Measurements from ENCODE around the gene FLAD1. TPM values are rescaled to one million over a fixed set of nuclear protein-coding genes. Genes with fewer than 3 reads are reported as not detected.
A peak's percentile ranks its signal among the peaks of the same experiment; 100 is the strongest.

The FLAD1 gene
- total RNA-seq, 1 experiment from 2014 or later, result 58.4 TPM

- H3K9me2 ChIP-seq (ENCODE audit: insufficient read depth), result no peaks in the 10 kb centered on the region
- CTCF ChIA-PET, result no interaction called here
- no peaks in the 10 kb centered on the region for H4K20me1 ChIP-seq (ENCODE audit: insufficient read depth)
- no peak overlapping the region for H3K4me3 ChIP-seq (replicated peaks in 1 of 2; ENCODE audit: low read depth in 1 of 2, low read length in 2 of 2)
- RAD21 ChIA-PET (ENCODE audit: low non-redundant PET in 1 of 2, low total read pairs in 2 of 2, uncharacterized antibody in 2 of 2, unreplicated experiment in 2 of 2), result interaction anchor here in 1 of 2 experiments (0.5 kb wide), 1 partner anchor 15 kb away, joined by 5 read pairs; no protein-coding TSS in a partner anchor
- TF ChIP-seq ZNF274 (IDR thresholded peaks at IDR 0.05; ENCODE audit: low read depth, low read length), result no peak
- no peak for TF ChIP-seq FOSL1 (IDR thresholded peaks at IDR 0.05; ENCODE audit: low read depth)
- no peak for TF ChIP-seq SRF (IDR thresholded peaks at IDR 0.05; ENCODE audit: low read depth)
- no peak for TF ChIP-seq EZH2phosphoT487 (IDR thresholded peaks at IDR 0.05; ENCODE audit: borderline replicate concordance)
- no peak for TF ChIP-seq CEBPB (IDR thresholded peaks at IDR 0.05; ENCODE audit: low read depth)
- TF ChIP-seq SIN3A (IDR thresholded peaks at IDR 0.05; ENCODE audit: low read depth), result no peak
- no peak for TF ChIP-seq YY1 (IDR thresholded peaks at IDR 0.05; ENCODE audit: extremely low read depth, insufficient replicate concordance, low read depth, low read length)
- no peak for TF ChIP-seq ZBTB33 (IDR thresholded peaks at IDR 0.05; ENCODE audit: extremely low read depth, insufficient replicate concordance, low read length)
- H3K4me1 ChIP-seq (ENCODE audit: control insufficient read depth in 1 of 2, insufficient read depth in 2 of 2, low read length in 2 of 2), result peaks cover 0 to 3% of the 10 kb centered on the region in 2 experiments; a peak in 1 of 4 replicates
- intact Hi-C loops (cut with micrococcal nuclease), result no loop called here
- H3K9ac ChIP-seq (ENCODE audit: low read length), result no peak overlapping the region
- H2AFZ ChIP-seq (ENCODE audit: low read depth, low read length, poor library complexity, severe bottlenecking), result no peak overlapping the region
- TSS peak; percentile 55 for BruUV-seq (replicated peaks)
- ATAC-seq (no peak), DNase-seq (ENCODE audit: low read depth, low spot score) (no peak)
- no peak overlapping the region for H3K4me2 ChIP-seq (ENCODE audit: low read length)
- H3K27me3 ChIP-seq (ENCODE audit: insufficient read depth, low read length), result no peaks in the 10 kb centered on the region
- no peaks in the 10 kb centered on the region for H3K9me3 ChIP-seq (ENCODE audit: control insufficient read depth in 1 of 2, insufficient read depth in 1 of 2, low read depth in 1 of 2, low read length in 2 of 2)
- H3K36me3 ChIP-seq (ENCODE audit: control insufficient read depth in 1 of 2, insufficient read depth in 2 of 2, low read length in 2 of 2), result no peaks in the 10 kb centered on the region
- H3K27ac ChIP-seq (ENCODE audit: low read depth, low read length), result no peak overlapping the region
- H3K79me2 ChIP-seq (ENCODE audit: insufficient read depth, low read length), result no peaks in the 10 kb centered on the region
- POLR2A ChIA-PET, result no interaction called here
These were observed 37.8 kb upstream of the FLAD1 start for GRCh38 chr1:154945160-154945961.

All from HCT116 (cell line).